ENCODE data around the gene RIN3. TPM values are rescaled to one million over a fixed set of nuclear protein-coding genes. Genes with fewer than 3 reads are reported as not detected.

RIN3 gene
- total and polyA plus RNA-seq, 7 donors = 6.0 to 31.8 (median 15.3) TPM

GRCh38 chr14:92735344-92735743, 221.8 kb downstream of the RIN3 start:
- Histone ChIP-seq H3K9me3 (no peaks in the 10 kb centered on the region), H3K27ac (no peak overlapping the region), H3K4me1 (peaks cover 0 to 10% (median 7%) of the 10 kb centered on the region in 4 donors), H3K4me3 (no peak overlapping the region), H3K27me3 (no peaks in the 10 kb centered on the region), H3K36me3 (peaks cover 0 to 33% (median 21%) of the 10 kb centered on the region in 4 donors)
- 87 to 95% methylated on average over 6 of the region's 6 CpGs for WGBS, 2 donors
- no peak for DNase-seq
- intact Hi-C loops (cut with DNase I) = no loop called here
- no peak for TF ChIP-seq POLR2A (IDR thresholded peaks at IDR 0.05)
- TF ChIP-seq, protein P1, sequence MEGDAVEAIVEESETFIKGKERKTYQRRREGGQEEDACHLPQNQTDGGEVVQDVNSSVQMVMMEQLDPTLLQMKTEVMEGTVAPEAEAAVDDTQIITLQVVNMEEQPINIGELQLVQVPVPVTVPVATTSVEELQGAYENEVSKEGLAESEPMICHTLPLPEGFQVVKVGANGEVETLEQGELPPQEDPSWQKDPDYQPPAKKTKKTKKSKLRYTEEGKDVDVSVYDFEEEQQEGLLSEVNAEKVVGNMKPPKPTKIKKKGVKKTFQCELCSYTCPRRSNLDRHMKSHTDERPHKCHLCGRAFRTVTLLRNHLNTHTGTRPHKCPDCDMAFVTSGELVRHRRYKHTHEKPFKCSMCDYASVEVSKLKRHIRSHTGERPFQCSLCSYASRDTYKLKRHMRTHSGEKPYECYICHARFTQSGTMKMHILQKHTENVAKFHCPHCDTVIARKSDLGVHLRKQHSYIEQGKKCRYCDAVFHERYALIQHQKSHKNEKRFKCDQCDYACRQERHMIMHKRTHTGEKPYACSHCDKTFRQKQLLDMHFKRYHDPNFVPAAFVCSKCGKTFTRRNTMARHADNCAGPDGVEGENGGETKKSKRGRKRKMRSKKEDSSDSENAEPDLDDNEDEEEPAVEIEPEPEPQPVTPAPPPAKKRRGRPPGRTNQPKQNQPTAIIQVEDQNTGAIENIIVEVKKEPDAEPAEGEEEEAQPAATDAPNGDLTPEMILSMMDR (IDR thresholded peaks at IDR 0.05) = no peak
- no peak for TF ChIP-seq POLR2AphosphoS5 (IDR thresholded peaks at IDR 0.05)
- no peak for TF ChIP-seq EP300 (IDR thresholded peaks at IDR 0.05)

GRCh38 chr14:92737206-92737605, 223.6 kb downstream of the RIN3 start:
- Histone ChIP-seq H3K4me1 (peaks cover 0 to 10% (median 7%) of the 10 kb centered on the region in 4 donors), H3K27ac (no peak overlapping the region), H3K27me3 (no peaks in the 10 kb centered on the region), H3K9me3 (no peaks in the 10 kb centered on the region), H3K36me3 (peaks cover 0 to 29% (median 11%) of the 10 kb centered on the region in 4 donors), H3K4me3 (no peak overlapping the region)
- DNase-seq = no peak
- WGBS, 2 donors = 10 to 24% methylated on average over 4 of the region's 4 CpGs
- intact Hi-C loops (cut with DNase I) = no loop called here
- TF ChIP-seq, protein P1 (IDR thresholded peaks at IDR 0.05) = no peak
- TF ChIP-seq EP300 (IDR thresholded peaks at IDR 0.05) (no peak), POLR2A (IDR thresholded peaks at IDR 0.05) (no peak), POLR2AphosphoS5 (IDR thresholded peaks at IDR 0.05) (no peak)

GRCh38 chr14:92737619-92738188, 224.1 kb downstream of the RIN3 start:
- H3K4me1 ChIP-seq = peaks cover 0 to 10% (median 7%) of the 10 kb centered on the region in 4 donors
- H3K36me3 ChIP-seq = peaks cover 0 to 24% (median 8%) of the 10 kb centered on the region in 4 donors
- TF ChIP-seq POLR2A (IDR thresholded peaks at IDR 0.05) = no peak
- TF ChIP-seq EP300 (IDR thresholded peaks at IDR 0.05) = no peak
- TF ChIP-seq, protein P1 (IDR thresholded peaks at IDR 0.05) = no peak
- TF ChIP-seq POLR2AphosphoS5 (IDR thresholded peaks at IDR 0.05) = no peak
- no peak for DNase-seq
- WGBS, 2 donors = 65 to 76% methylated on average over 4 of the region's 4 CpGs
- H3K4me3 ChIP-seq = no peak overlapping the region
- H3K9me3 ChIP-seq = no peaks in the 10 kb centered on the region
- H3K27ac ChIP-seq = no peak overlapping the region
- intact Hi-C loops (cut with DNase I) = no loop called here
- no peaks in the 10 kb centered on the region for H3K27me3 ChIP-seq

Other genes starting within 250 kb of the RIN3 start
- 1 to 10 TPM in 2 of 4 donors, under 1 TPM in 2; 0.55 to 1.4 (median 1.0) TPM for gene SLC24A4, start 190.6 kb upstream of the RIN3 start, total RNA-seq
- gene SLC24A4, start 190.6 kb upstream of the RIN3 start, polyA plus RNA-seq = under 1 TPM in 2 of 3 donors, not detected in 1; under 0.01 to 0.44 TPM
- gene LGMN, start 234.8 kb downstream of the RIN3 start, total RNA-seq = 10 to 100 TPM; 53.2 to 96.0 (median 79.0) TPM
- gene LGMN, start 234.8 kb downstream of the RIN3 start, polyA plus RNA-seq = 100 to 1,000 TPM in 1 of 3 donors, 10 to 100 TPM in 2; 35.4 to 361 (median 66.2) TPM